Panc1 (cell line): ENCODE measurements around the gene ABCA1.

Experiments
- CTCF ChIP-seq: fragments of 450-650 bp; IDR thresholded peaks from 2 replicates; pipeline ENCODE4 v1.5.1; 2017; ENCODE audit warnings: mild to moderate bottlenecking
- POLR2AphosphoS5 ChIP-seq: IDR thresholded peaks from 2 replicates; pipeline ENCODE4 v1.6.1; 2012; ENCODE audit warnings: mild to moderate bottlenecking, low read depth, low read length, moderate library complexity
- SIN3A ChIP-seq: IDR thresholded peaks from 2 replicates; pipeline ENCODE4 v1.6.1; 2012; ENCODE audit warnings: low read depth, mild to moderate bottlenecking, low read length, moderate library complexity, borderline replicate concordance; ENCODE audit not compliant: insufficient read depth
- TCF7L2 ChIP-seq: IDR thresholded peaks from 2 replicates; pipeline ENCODE4 v1.6.1; 2011; ENCODE audit warnings: mild to moderate bottlenecking, low read depth, low read length, inconsistent platforms
- TF ChIP-seq, protein P1 (sequence below), 2 experiments: IDR thresholded peaks; 2 replicates each; pipeline ENCODE4 v1.6.1; 2011 to 2012; ENCODE audit warnings: low read depth in 2 of 2, control low read depth in 1 of 2, low read length in 1 of 2, mild to moderate bottlenecking in 1 of 2, moderate library complexity in 1 of 2; ENCODE audit not compliant: insufficient read depth in 1 of 2

DNA sequence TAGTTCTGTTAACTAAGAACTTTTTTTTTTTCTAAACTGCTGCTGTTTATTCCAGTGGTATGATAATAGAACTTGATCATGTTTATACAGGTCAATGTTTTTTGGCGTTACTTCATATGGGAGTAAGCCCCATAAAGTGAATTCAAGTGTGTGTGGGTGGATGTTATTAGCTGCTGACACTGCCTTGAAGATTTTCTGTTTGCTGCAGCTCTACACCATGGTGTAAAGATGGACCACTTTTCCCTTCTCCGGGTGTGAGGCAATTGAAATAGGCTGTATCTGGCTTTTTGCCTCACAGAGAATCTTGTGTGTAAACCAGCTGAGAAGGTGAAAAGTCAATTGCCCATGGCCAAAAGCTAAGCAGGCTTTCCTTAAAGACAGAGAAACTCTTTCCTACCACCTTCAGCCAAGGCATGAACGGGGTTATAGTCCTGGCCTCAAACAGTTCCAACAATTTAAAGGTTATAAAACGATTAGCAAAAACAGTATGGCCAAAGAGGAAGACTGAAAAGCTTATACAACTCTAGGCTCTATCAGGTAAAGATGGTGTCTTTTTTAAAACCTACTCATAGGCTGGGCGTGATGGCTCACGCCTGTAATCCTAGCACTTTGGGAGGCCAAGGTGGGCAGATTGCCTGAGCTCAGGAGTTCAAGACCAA is 33.9 kb upstream of the ABCA1 start:
- TF ChIP-seq CTCF (no peak), SIN3A (no peak), POLR2AphosphoS5 (no peak), TCF7L2 (no peak)
- TF ChIP-seq, protein P1, sequence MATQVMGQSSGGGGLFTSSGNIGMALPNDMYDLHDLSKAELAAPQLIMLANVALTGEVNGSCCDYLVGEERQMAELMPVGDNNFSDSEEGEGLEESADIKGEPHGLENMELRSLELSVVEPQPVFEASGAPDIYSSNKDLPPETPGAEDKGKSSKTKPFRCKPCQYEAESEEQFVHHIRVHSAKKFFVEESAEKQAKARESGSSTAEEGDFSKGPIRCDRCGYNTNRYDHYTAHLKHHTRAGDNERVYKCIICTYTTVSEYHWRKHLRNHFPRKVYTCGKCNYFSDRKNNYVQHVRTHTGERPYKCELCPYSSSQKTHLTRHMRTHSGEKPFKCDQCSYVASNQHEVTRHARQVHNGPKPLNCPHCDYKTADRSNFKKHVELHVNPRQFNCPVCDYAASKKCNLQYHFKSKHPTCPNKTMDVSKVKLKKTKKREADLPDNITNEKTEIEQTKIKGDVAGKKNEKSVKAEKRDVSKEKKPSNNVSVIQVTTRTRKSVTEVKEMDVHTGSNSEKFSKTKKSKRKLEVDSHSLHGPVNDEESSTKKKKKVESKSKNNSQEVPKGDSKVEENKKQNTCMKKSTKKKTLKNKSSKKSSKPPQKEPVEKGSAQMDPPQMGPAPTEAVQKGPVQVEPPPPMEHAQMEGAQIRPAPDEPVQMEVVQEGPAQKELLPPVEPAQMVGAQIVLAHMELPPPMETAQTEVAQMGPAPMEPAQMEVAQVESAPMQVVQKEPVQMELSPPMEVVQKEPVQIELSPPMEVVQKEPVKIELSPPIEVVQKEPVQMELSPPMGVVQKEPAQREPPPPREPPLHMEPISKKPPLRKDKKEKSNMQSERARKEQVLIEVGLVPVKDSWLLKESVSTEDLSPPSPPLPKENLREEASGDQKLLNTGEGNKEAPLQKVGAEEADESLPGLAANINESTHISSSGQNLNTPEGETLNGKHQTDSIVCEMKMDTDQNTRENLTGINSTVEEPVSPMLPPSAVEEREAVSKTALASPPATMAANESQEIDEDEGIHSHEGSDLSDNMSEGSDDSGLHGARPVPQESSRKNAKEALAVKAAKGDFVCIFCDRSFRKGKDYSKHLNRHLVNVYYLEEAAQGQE (IDR thresholded peaks at IDR 0.05; ENCODE audit: insufficient read depth in 1 of 2, low read depth in 2 of 2, low read length in 1 of 2) = no peak
